ENCODE measurements around the gene TNFAIP2. TPM values are rescaled to one million over a fixed set of nuclear protein-coding genes. Genes with fewer than 3 reads are reported as not detected.

Gene TNFAIP2
- total and polyA plus RNA-seq, 9 of the 15 experiments (the other 6 are each of a cell fraction or from before 2014, with no cell fraction given), result 22.6 to 68.6 (median 44.6) TPM

- TF ChIP-seq, protein P1, sequence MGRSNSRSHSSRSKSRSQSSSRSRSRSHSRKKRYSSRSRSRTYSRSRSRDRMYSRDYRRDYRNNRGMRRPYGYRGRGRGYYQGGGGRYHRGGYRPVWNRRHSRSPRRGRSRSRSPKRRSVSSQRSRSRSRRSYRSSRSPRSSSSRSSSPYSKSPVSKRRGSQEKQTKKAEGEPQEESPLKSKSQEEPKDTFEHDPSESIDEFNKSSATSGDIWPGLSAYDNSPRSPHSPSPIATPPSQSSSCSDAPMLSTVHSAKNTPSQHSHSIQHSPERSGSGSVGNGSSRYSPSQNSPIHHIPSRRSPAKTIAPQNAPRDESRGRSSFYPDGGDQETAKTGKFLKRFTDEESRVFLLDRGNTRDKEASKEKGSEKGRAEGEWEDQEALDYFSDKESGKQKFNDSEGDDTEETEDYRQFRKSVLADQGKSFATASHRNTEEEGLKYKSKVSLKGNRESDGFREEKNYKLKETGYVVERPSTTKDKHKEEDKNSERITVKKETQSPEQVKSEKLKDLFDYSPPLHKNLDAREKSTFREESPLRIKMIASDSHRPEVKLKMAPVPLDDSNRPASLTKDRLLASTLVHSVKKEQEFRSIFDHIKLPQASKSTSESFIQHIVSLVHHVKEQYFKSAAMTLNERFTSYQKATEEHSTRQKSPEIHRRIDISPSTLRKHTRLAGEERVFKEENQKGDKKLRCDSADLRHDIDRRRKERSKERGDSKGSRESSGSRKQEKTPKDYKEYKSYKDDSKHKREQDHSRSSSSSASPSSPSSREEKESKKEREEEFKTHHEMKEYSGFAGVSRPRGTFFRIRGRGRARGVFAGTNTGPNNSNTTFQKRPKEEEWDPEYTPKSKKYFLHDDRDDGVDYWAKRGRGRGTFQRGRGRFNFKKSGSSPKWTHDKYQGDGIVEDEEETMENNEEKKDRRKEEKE (IDR thresholded peaks at IDR 0.05; ENCODE audit: borderline replicate concordance in 1 of 2, control insufficient read depth in 1 of 2, low read depth in 2 of 2, low read length in 1 of 2), result 0 out of 4 replicates have a peak, but pooled peaks of 1 of the 2 experiments have one; percentile 13
- TF ChIP-seq, protein P2, sequence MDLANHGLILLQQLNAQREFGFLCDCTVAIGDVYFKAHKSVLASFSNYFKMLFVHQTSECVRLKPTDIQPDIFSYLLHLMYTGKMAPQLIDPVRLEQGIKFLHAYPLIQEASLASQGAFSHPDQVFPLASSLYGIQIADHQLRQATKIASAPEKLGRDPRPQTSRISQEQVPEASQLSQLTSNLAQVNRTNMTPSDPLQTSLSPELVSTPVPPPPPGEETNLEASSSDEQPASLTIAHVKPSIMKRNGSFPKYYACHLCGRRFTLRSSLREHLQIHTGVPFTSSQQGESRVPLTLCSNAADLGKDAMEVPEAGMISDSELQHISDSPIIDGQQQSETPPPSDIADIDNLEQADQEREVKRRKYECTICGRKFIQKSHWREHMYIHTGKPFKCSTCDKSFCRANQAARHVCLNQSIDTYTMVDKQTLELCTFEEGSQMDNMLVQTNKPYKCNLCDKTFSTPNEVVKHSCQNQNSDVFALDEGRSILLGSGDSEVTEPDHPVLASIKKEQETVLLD (IDR thresholded peaks at IDR 0.05), result peak; percentile 69; the same call in 1 of the 2 replicates
- peak; percentile 69 for TF ChIP-seq E2F8 (IDR thresholded peaks at IDR 0.05; ENCODE audit: low read depth, partially characterized antibody)
- peak; percentile 62 for TF ChIP-seq SMARCE1 (IDR thresholded peaks at IDR 0.05)
- TF ChIP-seq NR2F6 (CRISPR knock-in tag; IDR thresholded peaks at IDR 0.05), result 0 out of 2 replicates have a peak, but pooled peaks have one; percentile 12
- peak; percentile 70; the same call in 1 of the 2 replicates for TF ChIP-seq STAG1 (CRISPR knock-in tag; IDR thresholded peaks at IDR 0.05; ENCODE audit: borderline replicate concordance)
- TF ChIP-seq TRIM28 (IDR thresholded peaks at IDR 0.05), result no peak
- TF ChIP-seq ARHGAP35 (IDR thresholded peaks at IDR 0.05; ENCODE audit: partially characterized antibody), result peak; percentile 49
- TF ChIP-seq, protein P3, sequence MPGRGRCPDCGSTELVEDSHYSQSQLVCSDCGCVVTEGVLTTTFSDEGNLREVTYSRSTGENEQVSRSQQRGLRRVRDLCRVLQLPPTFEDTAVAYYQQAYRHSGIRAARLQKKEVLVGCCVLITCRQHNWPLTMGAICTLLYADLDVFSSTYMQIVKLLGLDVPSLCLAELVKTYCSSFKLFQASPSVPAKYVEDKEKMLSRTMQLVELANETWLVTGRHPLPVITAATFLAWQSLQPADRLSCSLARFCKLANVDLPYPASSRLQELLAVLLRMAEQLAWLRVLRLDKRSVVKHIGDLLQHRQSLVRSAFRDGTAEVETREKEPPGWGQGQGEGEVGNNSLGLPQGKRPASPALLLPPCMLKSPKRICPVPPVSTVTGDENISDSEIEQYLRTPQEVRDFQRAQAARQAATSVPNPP (IDR thresholded peaks at IDR 0.05; ENCODE audit: borderline replicate concordance, insufficient read depth, insufficient read length), result no peak
- TF ChIP-seq SMC3 (conservative IDR thresholded peaks at IDR 0.05; ENCODE audit: insufficient read depth, low read depth, low read length), result peak; percentile 82
- TF ChIP-seq MAZ (CRISPR knock-in tag; conservative IDR thresholded peaks at IDR 0.05 in 1 of 2, IDR thresholded peaks at IDR 0.05 in 1 of 2), result peak; percentile 74 to 93; a peak in 3 of 4 replicates
- TF ChIP-seq SMARCA5 (IDR thresholded peaks at IDR 0.05), result peak; percentile 88; the same call in 1 of the 2 replicates
- TF ChIP-seq E2F6 (IDR thresholded peaks at IDR 0.05; ENCODE audit: borderline replicate concordance in 1 of 2, extremely low read depth in 1 of 2, insufficient read depth in 1 of 2, insufficient read length in 1 of 2, low read depth in 1 of 2, low read length in 1 of 2, poor library complexity in 1 of 2, severe bottlenecking in 1 of 2), result no peak
- TF ChIP-seq EHMT2 (IDR thresholded peaks at IDR 0.05), result 0 out of 2 replicates have a peak, but pooled peaks have one; percentile 38
- TF ChIP-seq RBFOX2 (IDR thresholded peaks at IDR 0.05; ENCODE audit: low read depth, low read length), result no peak; the same call in 1 of the 2 replicates
- no peak for TF ChIP-seq ZNF184 (CRISPR knock-in tag; IDR thresholded peaks at IDR 0.05)
Measured at GRCh38 chr14:103104654-103105452, 18.4 kb upstream of the TNFAIP2 start (continued).

All from K562 (cell line).